Loucy (cell line): Measurements from ENCODE around the gene KLHDC9.

Experiments used
- EZH2phosphoT487 ChIP-seq: fragments of 200-600 bp; IDR thresholded peaks from 2 replicates; pipeline ENCODE4 v1.6.1; 2018; ENCODE audit warnings: antibody characterized with exemption, mild to moderate bottlenecking, moderate library complexity, borderline replicate concordance
- TF ChIP-seq, protein P1 (sequence below): fragments of 200-600 bp; sonication (generic); conservative IDR thresholded peaks from 2 replicates; pipeline ENCODE4 v1.5.1; 2014; ENCODE audit warnings: mild to moderate bottlenecking, antibody characterized with exemption, low read length

DNA sequence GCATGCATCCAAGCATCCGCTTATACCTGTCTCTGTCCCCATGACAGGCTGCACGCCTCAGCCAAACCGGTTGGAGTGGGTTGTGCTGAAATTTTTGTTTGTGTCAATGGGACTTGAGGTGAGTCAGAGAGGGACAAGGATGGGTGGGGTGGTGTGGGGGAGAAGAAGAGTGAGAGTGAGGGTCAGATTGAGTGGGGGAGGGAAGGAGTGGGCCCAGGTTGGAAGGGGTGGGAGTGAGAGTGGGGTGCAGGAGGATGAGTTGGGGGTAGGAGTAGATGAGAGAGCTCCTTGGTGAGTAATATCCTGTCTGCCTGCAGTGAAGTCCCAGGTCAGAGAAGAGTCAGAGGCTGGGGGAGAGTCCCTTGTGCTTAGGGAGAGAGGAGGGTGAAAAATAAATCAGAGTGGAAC lies 5.5 kb upstream of the KLHDC9 start:
- TF ChIP-seq, protein P1, sequence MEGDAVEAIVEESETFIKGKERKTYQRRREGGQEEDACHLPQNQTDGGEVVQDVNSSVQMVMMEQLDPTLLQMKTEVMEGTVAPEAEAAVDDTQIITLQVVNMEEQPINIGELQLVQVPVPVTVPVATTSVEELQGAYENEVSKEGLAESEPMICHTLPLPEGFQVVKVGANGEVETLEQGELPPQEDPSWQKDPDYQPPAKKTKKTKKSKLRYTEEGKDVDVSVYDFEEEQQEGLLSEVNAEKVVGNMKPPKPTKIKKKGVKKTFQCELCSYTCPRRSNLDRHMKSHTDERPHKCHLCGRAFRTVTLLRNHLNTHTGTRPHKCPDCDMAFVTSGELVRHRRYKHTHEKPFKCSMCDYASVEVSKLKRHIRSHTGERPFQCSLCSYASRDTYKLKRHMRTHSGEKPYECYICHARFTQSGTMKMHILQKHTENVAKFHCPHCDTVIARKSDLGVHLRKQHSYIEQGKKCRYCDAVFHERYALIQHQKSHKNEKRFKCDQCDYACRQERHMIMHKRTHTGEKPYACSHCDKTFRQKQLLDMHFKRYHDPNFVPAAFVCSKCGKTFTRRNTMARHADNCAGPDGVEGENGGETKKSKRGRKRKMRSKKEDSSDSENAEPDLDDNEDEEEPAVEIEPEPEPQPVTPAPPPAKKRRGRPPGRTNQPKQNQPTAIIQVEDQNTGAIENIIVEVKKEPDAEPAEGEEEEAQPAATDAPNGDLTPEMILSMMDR: no peak
- no peak for TF ChIP-seq EZH2phosphoT487
